ENCODE results near the gene CACNA1H. TPM values are rescaled to one million over a fixed set of nuclear protein-coding genes. Genes with fewer than 3 reads are reported as not detected.

Gene CACNA1H
- total RNA-seq, 1 donor from 2014 or later, result 42.8 TPM

- no peak overlapping the region for H3K4me3 Mint-ChIP-seq (ENCODE audit: low read depth)
- no peaks in the 10 kb centered on the region for H3K9me3 Mint-ChIP-seq (ENCODE audit: low read depth)
- TF ChIP-seq, protein P1, sequence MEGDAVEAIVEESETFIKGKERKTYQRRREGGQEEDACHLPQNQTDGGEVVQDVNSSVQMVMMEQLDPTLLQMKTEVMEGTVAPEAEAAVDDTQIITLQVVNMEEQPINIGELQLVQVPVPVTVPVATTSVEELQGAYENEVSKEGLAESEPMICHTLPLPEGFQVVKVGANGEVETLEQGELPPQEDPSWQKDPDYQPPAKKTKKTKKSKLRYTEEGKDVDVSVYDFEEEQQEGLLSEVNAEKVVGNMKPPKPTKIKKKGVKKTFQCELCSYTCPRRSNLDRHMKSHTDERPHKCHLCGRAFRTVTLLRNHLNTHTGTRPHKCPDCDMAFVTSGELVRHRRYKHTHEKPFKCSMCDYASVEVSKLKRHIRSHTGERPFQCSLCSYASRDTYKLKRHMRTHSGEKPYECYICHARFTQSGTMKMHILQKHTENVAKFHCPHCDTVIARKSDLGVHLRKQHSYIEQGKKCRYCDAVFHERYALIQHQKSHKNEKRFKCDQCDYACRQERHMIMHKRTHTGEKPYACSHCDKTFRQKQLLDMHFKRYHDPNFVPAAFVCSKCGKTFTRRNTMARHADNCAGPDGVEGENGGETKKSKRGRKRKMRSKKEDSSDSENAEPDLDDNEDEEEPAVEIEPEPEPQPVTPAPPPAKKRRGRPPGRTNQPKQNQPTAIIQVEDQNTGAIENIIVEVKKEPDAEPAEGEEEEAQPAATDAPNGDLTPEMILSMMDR (IDR thresholded peaks at IDR 0.05; ENCODE audit: unreplicated experiment), result no peak
- no peaks in the 10 kb centered on the region for H3K27me3 Mint-ChIP-seq
- no peak overlapping the region for H3K27ac Mint-ChIP-seq
- DNase-seq (ENCODE audit: low spot score, unreplicated experiment), result no peak
- H3K36me3 Mint-ChIP-seq (ENCODE audit: insufficient read depth), result peaks cover 1% of the 10 kb centered on the region
- H3K4me1 Mint-ChIP-seq (ENCODE audit: low read depth), result no peaks in the 10 kb centered on the region
These were observed 15.9 kb downstream of the CACNA1H start for GRCh38 chr16:1168837-1169236.

DNA sequence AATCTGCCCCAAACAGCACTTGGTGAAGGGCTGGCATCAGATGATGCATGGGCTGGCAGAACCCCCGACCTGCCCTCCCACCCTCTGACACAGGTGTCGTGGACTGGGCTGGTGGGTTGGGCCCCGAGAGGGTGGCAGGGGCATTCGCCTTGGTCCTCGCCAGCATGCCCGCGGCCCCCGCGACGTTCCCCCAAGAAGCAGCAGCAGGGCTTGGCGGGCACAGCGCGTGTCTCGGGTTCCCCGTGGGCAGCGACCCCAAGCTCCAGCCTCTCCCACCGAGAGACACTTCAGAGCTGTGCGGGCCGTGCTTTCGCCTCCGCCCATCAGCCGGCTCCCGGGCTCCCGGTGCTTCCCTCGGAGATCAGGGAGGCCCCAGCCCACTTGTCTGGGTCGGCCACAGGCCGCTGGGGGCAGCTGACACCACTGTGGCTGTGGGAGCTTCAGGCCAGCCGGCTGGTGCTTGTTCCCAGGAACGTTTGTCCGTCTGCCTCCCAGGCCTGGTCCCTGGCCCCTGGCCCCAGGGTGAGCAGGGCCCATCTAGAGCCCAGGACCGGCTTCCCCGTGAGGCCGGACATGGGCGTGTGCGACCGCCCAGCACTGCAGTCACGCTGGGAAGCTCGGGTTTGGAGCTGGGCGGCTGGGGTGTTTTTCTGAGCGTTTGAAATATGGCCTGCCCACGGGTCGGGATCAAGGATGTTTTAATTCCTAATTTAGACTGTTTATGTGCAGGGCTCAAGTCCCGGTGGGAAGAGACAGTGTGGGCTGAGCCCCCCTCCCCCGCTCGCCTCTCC lies 16.6 kb downstream of the CACNA1H start:
- TF ChIP-seq, protein P1 (IDR thresholded peaks at IDR 0.05; ENCODE audit: unreplicated experiment), result no peak
- DNase-seq (ENCODE audit: low spot score, unreplicated experiment), result no peak
- peaks cover 1% of the 10 kb centered on the region for H3K36me3 Mint-ChIP-seq (ENCODE audit: insufficient read depth)
- H3K4me1 Mint-ChIP-seq (ENCODE audit: low read depth), result no peaks in the 10 kb centered on the region
- H3K27ac Mint-ChIP-seq, result no peak overlapping the region
- no peak overlapping the region for H3K4me3 Mint-ChIP-seq (ENCODE audit: low read depth)
- H3K9me3 Mint-ChIP-seq (ENCODE audit: low read depth), result no peaks in the 10 kb centered on the region
- H3K27me3 Mint-ChIP-seq, result no peaks in the 10 kb centered on the region

DNA sequence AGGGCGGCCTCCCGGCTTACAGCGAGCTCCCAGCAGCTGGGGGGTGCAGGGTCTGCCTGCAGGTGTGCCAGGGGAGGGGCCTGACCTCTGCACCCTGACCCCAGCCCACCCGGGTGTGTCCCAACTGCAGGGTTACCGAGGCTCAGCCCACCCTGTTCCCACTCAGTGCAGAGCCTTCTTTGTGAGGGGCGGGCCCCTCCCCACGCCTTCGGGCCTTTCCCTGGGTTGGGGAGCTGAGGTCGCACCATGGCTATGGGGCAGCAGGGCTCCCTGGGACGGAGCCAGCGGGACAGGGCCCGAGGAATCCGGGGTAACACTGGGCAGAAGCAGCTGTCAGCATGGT lies 17.1 kb downstream of the CACNA1H start:
- H3K4me3 Mint-ChIP-seq (ENCODE audit: low read depth), result no peak overlapping the region
- H3K4me1 Mint-ChIP-seq (ENCODE audit: low read depth), result no peaks in the 10 kb centered on the region
- H3K9me3 Mint-ChIP-seq (ENCODE audit: low read depth), result no peaks in the 10 kb centered on the region
- TF ChIP-seq, protein P1 (IDR thresholded peaks at IDR 0.05; ENCODE audit: unreplicated experiment), result no peak
- H3K36me3 Mint-ChIP-seq (ENCODE audit: insufficient read depth), result peaks cover 1% of the 10 kb centered on the region
- no peaks in the 10 kb centered on the region for H3K27me3 Mint-ChIP-seq
- H3K27ac Mint-ChIP-seq, result no peak overlapping the region
- DNase-seq (ENCODE audit: low spot score, unreplicated experiment), result no peak

- no peak for DNase-seq (ENCODE audit: low spot score, unreplicated experiment)
- peaks cover 1% of the 10 kb centered on the region for H3K36me3 Mint-ChIP-seq (ENCODE audit: insufficient read depth)
- H3K27me3 Mint-ChIP-seq, result no peaks in the 10 kb centered on the region
- no peak overlapping the region for H3K27ac Mint-ChIP-seq
- TF ChIP-seq, protein P1 (IDR thresholded peaks at IDR 0.05; ENCODE audit: unreplicated experiment), result no peak
- no peaks in the 10 kb centered on the region for H3K4me1 Mint-ChIP-seq (ENCODE audit: low read depth)
- H3K9me3 Mint-ChIP-seq (ENCODE audit: low read depth), result no peaks in the 10 kb centered on the region
- H3K4me3 Mint-ChIP-seq (ENCODE audit: low read depth), result no peak overlapping the region
These were observed 18.1 kb downstream of the CACNA1H start for GRCh38 chr16:1171001-1171400.

GRCh38 chr16:1171854-1172428 lies 19.0 kb downstream of the CACNA1H start:
- DNase-seq (ENCODE audit: low spot score, unreplicated experiment), result no peak
- Mint-ChIP-seq H3K27ac (no peak overlapping the region), H3K36me3 (ENCODE audit: insufficient read depth) (peaks cover 1% of the 10 kb centered on the region), H3K27me3 (no peaks in the 10 kb centered on the region), H3K4me3 (ENCODE audit: low read depth) (no peak overlapping the region), H3K4me1 (ENCODE audit: low read depth) (no peaks in the 10 kb centered on the region), H3K9me3 (ENCODE audit: low read depth) (no peaks in the 10 kb centered on the region)
- TF ChIP-seq, protein P1 (IDR thresholded peaks at IDR 0.05; ENCODE audit: unreplicated experiment), result no peak

Measured in progenitor cell of endocrine pancreas (in vitro differentiated cells).